Measurements from ENCODE around the gene NR4A1. TPM values are rescaled to one million over a fixed set of nuclear protein-coding genes. Genes with fewer than 3 reads are reported as not detected.

Gene NR4A1
- total and polyA plus RNA-seq, 10 of the 15 experiments (the other 5 are each of a cell fraction or from before 2014, with no cell fraction given), result 0.05 to 7.9 (median 2.2) TPM; not detected in 1

DNA sequence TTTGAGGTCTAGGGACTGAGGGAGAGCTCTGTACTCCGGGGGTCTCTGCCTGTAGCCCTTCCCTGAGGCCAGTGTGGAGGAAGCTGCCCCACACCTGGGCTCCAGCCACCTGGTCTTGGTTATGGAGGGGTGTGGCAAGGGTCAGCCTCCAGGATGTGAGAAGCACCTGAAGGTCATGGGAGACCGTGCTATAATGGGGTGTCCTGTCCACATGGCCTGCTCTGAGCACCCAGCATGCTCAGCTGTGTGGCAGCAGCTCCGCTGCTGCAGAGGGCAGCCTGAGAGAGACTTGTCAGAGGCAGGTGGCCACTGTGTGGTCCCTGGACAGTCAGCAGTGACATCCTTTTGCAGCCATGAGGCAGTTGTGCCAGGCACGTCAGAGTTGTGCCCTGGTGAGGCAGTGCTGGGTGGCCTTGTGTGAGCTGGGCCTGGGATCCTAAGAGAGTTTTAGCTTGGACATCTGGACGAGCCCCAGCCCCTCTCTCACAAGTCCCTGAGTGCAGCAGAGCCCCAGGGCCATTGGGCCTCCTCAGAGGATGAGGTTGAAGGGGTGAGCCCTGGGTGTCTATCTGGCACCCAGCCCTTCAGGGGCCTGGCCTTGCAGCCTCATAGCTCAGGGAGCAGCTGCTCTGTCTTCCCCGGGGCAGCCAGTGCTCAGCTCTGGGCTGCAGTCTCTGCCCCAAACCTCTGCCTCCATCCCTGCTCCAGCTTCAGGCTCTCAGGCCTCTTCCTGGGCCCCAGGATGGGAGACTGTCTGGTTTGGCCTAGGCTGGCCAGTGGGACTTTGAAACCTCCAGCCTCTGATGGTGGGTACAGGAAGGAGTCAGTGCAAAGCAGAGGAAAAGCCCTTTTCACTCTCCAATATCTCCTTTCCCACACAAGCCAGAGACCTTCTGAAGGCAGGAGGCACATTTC lies 11.2 kb downstream of the NR4A1 start (continued):
- TF ChIP-seq RCOR1 (conservative IDR thresholded peaks at IDR 0.05; ENCODE audit: low read depth, low read length) (no peak), TCF12 (IDR thresholded peaks at IDR 0.05; ENCODE audit: low read depth, low read length) (no peak)

DNA sequence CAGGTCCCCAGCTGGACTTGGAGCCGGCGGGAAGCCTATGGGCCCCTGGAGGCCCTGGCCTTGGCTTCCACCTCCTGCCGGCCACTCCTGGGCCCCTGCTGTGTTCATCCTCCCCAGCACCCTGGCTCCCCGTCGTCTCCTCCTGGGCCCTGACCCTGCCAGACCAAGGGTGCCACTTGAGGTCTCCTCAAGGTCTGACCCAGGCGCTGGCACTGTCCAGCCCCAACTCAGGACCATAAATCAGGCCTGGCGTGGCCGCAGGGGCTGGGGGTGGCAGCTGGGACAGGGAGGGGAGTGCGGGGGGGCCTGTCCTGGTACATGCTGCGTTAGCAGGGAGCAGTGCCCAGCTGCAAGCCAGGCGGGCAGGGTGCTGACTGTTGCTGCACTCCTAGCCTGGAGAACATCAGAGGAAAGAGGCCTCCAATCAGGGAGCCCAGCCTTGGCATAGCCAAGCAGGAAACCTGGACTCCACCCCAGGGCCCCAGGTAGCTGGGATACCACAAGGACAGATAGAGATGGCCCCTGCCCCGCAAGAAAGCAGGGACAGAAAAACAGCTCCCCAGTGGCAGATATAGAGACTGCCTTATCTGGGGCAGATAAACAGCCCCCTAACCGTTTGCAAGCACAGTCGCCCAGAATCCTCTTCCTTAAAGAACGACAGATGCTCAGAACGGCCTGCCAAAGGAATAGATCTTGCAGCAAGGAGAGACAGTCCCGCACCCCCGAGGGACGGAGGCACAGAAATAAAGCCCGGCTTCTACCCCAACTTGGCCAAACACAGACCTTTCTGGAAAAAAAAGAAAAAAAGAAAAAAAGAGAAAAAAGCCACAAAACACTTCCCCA lies 12.1 kb downstream of the NR4A1 start:
- DNase-seq (ENCODE audit: low read depth, low spot score), result no peak
- in situ Hi-C loops (cut with MboI), result no loop called here
- intact Hi-C loops (cut with micrococcal nuclease; ENCODE audit: unreplicated experiment), result no loop called here
- Histone ChIP-seq H3K9ac (ENCODE audit: control insufficient read depth, insufficient read depth, low read length) (no peak overlapping the region), H3K9me3 (replicated peaks; ENCODE audit: control insufficient read depth, insufficient read depth, low read length) (no peaks in the 10 kb centered on the region), H3K36me3 (ENCODE audit: control insufficient read depth in 2 of 2, insufficient read depth in 2 of 2, low read length in 1 of 2) (no peaks in the 10 kb centered on the region; a peak in 1 of 4 replicates), H3K27me3 (replicated peaks in 1 of 2; ENCODE audit: control insufficient read depth in 2 of 2, insufficient read depth in 2 of 2, low read length in 1 of 2) (no peaks in the 10 kb centered on the region; a peak in 2 of 4 replicates), H3K4me2 (ENCODE audit: control insufficient read depth, insufficient read depth) (no peak overlapping the region), H4K20me1 (ENCODE audit: control insufficient read depth, insufficient read depth) (no peaks in the 10 kb centered on the region), H3K4me1 (ENCODE audit: control insufficient read depth, insufficient read depth, low read length) (no peaks in the 10 kb centered on the region), H2AFZ (ENCODE audit: control insufficient read depth, low read depth, low read length) (no peak overlapping the region), H3K27ac (ENCODE audit: control insufficient read depth, insufficient read depth) (no peak overlapping the region), H3K4me3 (no peak overlapping the region), H3K79me2 (ENCODE audit: control insufficient read depth, insufficient read depth, low read length) (no peaks in the 10 kb centered on the region)
- ChIA-PET POLR2A (no interaction called here), SMC1A (ENCODE audit: uncharacterized antibody, unreplicated experiment) (interaction anchor here (1.2 kb wide), 1 partner anchor 40 kb away, joined by 3 read pairs; no protein-coding TSS in a partner anchor), RAD21 (ENCODE audit: unreplicated experiment) (no interaction called here), CTCF (interaction anchor here (15.1 kb wide), 1 partner anchor 37 kb away, joined by 208 read pairs; no protein-coding TSS in a partner anchor)
- WGBS (ENCODE audit: insufficient coverage, insufficient replicate concordance, low lambda C conversion rate, missing lambda C conversion rate), result 27% methylated on average over 17 of the region's 20 CpGs
- ATAC-seq, result no peak
- BruUV-seq (replicated peaks), result no TSS peak
- FAIRE-seq, result no peak
- TF ChIP-seq MYC (IDR thresholded peaks at IDR 0.05; ENCODE audit: insufficient read depth, insufficient read length, insufficient replicate concordance, low read length, severe bottlenecking) (no peak), FOS (IDR thresholded peaks at IDR 0.05; ENCODE audit: borderline replicate concordance, extremely low read depth, insufficient read length) (no peak), SUPT20H (IDR thresholded peaks at IDR 0.05; ENCODE audit: borderline replicate concordance, control insufficient read depth, low read depth, low read length) (no peak)
